Measurements from ENCODE around the gene ZFYVE28.

Gene ZFYVE28

DNA sequence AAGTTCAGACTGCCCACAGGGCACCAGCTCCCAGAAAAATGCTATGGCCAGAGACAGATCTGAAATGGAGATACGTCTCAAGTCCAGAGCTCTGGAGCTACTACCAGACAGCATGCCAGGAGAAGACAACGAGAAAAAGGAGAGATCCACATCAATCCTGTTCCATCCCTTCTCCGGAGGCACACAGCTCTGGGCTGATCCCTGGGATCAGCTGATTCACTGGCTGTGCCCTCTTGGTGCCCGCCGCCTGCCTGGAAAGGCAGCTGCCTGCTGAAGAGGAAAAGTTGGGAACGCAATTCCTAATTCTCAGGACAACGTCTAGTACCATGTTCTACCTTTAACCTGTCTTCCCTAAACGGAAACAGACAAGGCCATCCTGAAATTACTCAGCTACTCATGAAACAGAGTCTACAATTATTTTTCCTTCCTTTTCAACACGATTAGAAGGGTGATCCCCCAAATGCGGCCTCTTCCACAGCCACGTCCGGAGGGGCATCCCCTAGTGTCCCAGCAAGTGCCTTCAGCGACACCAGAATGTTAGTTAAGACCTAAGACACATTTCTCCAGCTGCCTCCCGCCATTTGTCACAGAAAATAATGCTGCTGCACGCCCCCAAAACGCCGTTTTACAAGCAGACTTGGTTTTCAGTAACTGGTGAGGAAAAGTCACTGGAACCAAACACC lies 2.4 kb downstream of the ZFYVE28 start:
- CTCF ChIA-PET = interaction anchor here (0.5 to 1.3 kb wide), 3 partner anchors 104 to 175 kb away, joined by 3 read pairs; no protein-coding TSS in a partner anchor
- peaks cover 7% of the 10 kb centered on the region for H3K36me3 Mint-ChIP-seq
- H3K9me3 Mint-ChIP-seq = no peaks in the 10 kb centered on the region
- H3K4me1 Mint-ChIP-seq = peaks cover 73% of the 10 kb centered on the region
- H3K27ac Mint-ChIP-seq = no peak overlapping the region
- peaks cover 72% of the 10 kb centered on the region for H3K27me3 Mint-ChIP-seq
- no peak for DNase-seq
- H3K4me3 Mint-ChIP-seq = peak overlapping the region; percentile 62

DNA sequence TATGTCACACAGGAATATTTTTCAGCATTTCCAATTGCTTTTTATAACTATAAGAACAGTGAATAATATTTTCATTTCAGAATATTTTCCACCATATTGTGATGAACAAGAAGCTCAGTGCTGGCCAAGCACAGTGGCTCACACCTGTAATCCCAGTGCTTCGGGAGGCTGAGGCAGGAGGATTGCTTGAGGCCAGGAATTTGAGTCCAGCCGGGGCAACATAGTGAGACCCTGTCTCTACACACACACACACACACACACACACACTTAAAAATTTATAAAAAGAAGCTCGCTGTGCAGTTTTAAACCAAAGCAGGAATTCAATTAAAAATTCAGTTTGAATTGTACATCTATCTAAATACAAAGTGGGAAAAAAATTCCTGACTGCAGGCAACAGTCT lies 3.2 kb downstream of the ZFYVE28 start:
- H3K36me3 Mint-ChIP-seq = peaks cover 7% of the 10 kb centered on the region
- no peak for DNase-seq
- no peak overlapping the region for H3K27ac Mint-ChIP-seq
- CTCF ChIA-PET = interaction anchor here (1.1 to 1.3 kb wide), 2 partner anchors 133 to 175 kb away, joined by 3 read pairs; no protein-coding TSS in a partner anchor
- peaks cover 77% of the 10 kb centered on the region for H3K4me1 Mint-ChIP-seq
- peaks cover 65% of the 10 kb centered on the region for H3K27me3 Mint-ChIP-seq
- no peak overlapping the region for H3K4me3 Mint-ChIP-seq
- no peaks in the 10 kb centered on the region for H3K9me3 Mint-ChIP-seq

DNA sequence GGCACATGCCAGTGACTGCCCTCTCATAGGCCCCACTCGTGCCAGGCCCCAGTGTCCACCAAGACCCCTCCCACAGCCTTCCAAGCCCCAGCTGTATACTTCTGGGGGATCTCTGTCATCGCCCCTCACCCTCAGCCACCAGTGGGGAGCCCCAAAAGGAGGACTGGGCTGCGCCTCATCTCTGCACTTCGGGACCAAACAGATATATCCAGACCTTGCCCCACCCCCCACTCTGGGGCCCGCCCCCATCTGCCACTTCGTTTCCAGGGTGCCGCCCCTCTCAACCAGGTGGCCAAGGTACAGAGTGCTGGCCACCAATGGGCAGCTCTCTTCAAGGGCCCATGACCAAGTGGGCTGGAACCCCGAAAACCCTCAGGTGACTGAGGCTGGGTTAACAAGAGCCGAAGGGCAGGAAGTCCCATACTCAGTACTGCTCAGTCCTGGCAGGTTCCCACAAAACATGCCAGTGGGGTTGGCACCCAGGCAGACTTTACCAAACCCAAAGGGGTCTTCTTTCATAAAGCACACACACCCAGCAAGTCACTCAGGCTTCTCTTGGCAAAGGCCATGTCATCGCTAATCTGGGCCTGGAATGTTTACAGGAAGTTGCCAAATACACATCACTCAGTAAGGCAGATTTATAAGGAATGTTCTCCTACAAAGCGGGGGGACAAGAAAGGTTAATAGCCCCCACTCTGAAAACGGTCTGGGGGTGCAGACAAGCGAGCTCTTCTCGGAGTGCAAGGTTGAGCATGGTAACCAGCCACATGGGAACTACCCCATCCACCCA lies 4.4 kb downstream of the ZFYVE28 start:
- H3K27me3 Mint-ChIP-seq = peaks cover 55% of the 10 kb centered on the region
- peaks cover 7% of the 10 kb centered on the region for H3K36me3 Mint-ChIP-seq
- peak overlapping the region; percentile 96 for H3K27ac Mint-ChIP-seq
- H3K9me3 Mint-ChIP-seq = no peaks in the 10 kb centered on the region
- peaks cover 70% of the 10 kb centered on the region for H3K4me1 Mint-ChIP-seq
- CTCF ChIA-PET = interaction anchor here (1.2 to 2.5 kb wide), 5 partner anchors 20 to 194 kb away, joined by 3 to 12 read pairs (median 6); no protein-coding TSS in a partner anchor
- peak; percentile 54 for DNase-seq
- peak overlapping the region; percentile 53 for H3K4me3 Mint-ChIP-seq

DNA sequence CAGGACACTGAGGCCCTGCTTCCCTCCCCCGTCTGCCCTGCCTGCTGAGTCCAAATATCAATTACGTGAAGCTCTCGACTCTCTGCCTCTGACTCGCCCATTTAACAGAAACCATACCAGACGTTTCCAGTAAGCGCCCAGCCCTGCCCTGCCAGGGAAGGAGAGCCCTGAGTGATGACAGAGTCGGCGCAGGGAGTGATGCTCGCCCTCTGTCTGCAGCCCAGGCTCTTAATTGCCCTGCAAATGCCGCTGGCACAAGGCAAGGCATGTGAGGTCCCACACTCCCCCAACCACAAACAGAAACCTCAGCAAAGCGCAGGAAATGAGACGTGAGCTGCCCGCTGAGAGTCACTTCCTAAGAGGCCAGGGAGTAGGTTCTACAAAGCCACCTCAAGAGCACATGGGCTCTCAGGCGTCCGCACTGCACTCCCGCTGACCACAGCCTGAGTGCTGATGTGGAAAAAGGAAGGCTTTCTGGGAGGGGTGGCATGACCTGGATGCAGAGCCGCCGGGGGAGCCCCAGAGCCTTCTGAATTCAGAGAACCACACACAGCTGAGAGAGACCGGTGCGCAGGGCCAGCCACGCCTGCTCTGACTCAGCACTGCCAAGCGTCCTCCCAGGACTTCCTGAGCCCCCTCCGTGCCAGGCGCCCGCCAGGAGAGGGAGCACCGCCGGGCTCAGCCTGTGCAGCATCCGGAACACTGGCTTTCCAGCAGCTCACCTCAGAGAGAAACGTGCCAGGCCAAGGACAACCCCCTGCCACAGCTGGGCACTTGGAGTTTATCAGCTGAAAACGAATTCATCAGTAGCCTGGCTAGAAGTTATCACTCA lies 5.3 kb downstream of the ZFYVE28 start:
- Mint-ChIP-seq H3K27me3 (peaks cover 54% of the 10 kb centered on the region), H3K4me1 (peaks cover 73% of the 10 kb centered on the region), H3K27ac (peak overlapping the region; percentile 96), H3K9me3 (no peaks in the 10 kb centered on the region), H3K36me3 (peaks cover 7% of the 10 kb centered on the region), H3K4me3 (peak overlapping the region; percentile 53)
- CTCF ChIA-PET = interaction anchor here (0.8 to 2.5 kb wide), 10 partner anchors 10 to 193 kb away, joined by 3 to 12 read pairs (median 4); no protein-coding TSS in a partner anchor
- peak; percentile 94 for DNase-seq

DNA sequence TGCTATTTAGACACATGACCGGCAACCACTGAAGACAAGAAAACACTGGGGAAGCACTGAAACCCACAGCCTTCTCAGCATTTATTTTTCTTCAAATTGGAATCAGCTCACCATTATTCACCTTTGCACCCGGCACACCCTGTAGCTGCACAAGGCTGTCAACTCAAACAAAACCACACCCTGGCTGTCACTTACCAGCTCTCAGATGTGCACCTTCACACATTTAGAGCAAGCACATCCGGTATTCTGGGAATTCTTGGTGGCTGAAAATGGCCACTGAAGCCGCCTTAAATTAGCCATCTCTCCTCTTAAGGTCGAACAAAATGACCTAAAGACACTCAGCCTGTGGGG lies 5.9 kb downstream of the ZFYVE28 start:
- peak; percentile 85 for DNase-seq
- H3K36me3 Mint-ChIP-seq = peaks cover 7% of the 10 kb centered on the region
- H3K27me3 Mint-ChIP-seq = peaks cover 54% of the 10 kb centered on the region
- peak overlapping the region; percentile 96 for H3K27ac Mint-ChIP-seq
- peak overlapping the region; percentile 53 for H3K4me3 Mint-ChIP-seq
- no peaks in the 10 kb centered on the region for H3K9me3 Mint-ChIP-seq
- H3K4me1 Mint-ChIP-seq = peaks cover 69% of the 10 kb centered on the region
- CTCF ChIA-PET = interaction anchor here (0.8 to 2.5 kb wide), 8 partner anchors 9 to 192 kb away, joined by 3 to 12 read pairs (median 4); no protein-coding TSS in a partner anchor

DNA sequence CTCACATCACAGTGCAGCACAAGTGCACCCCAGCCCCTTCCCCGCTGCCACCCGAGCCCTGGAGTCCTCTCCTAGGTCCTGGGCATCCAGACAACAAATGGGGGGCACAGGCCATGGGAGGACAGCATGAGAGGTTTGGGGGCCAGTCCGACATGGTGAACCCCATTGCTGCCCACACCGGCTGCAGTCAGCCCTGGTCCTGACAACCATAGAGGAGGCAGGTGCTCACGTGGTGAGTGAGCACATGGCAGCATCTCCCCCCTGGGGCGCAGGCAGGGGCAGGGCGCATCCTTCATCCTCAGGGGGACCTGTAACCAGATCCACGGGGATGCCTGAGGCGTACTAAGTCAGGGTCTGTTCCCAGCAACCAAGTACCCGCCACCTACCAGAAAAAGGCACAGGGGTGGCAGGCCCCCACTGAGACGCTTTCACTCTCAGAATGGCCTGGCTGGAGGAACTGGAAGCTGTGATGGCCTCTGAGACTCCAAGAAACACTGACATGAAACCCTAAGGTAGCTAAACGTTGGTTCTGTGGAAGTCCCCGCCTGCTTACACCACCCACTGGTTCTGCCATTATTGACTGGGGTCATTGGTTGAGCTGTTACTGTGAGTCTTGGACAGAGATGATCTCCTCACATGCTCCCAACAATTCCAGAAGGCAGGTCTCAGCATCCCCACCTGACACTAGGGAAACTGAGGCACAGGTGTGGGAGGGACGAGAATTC lies 6.5 kb downstream of the ZFYVE28 start:
- peaks cover 7% of the 10 kb centered on the region for H3K36me3 Mint-ChIP-seq
- peaks cover 54% of the 10 kb centered on the region for H3K27me3 Mint-ChIP-seq
- peak overlapping the region; percentile 53 for H3K4me3 Mint-ChIP-seq
- DNase-seq = peak; percentile 39
- CTCF ChIA-PET = interaction anchor here (0.8 to 2.5 kb wide), 7 partner anchors 8 to 192 kb away, joined by 3 to 12 read pairs (median 4); no protein-coding TSS in a partner anchor
- H3K9me3 Mint-ChIP-seq = no peaks in the 10 kb centered on the region
- H3K4me1 Mint-ChIP-seq = peaks cover 68% of the 10 kb centered on the region
- H3K27ac Mint-ChIP-seq = peak overlapping the region; percentile 96

DNA sequence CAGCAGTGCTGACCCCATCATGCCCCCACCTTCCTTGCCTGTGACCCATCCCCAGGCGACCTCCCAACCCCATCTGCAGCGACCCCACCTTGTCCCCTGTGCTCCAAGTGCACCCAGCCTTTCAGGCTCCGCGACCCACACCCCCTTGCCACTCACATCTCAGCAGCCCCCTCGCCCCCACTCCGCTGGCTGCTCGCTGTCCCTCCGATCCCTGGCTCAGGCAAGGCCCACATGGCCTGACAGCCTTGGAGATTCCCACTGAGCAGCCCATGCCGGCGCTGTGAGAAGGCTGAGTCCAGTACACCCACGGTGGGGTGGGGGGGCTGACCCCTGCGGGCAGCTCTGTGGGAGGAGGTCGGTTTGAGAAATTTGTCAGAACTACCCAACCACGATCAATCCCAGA lies 9.1 kb downstream of the ZFYVE28 start:
- DNase-seq = no peak
- Mint-ChIP-seq H3K9me3 (no peaks in the 10 kb centered on the region), H3K27ac (no peak overlapping the region), H3K27me3 (peaks cover 43% of the 10 kb centered on the region), H3K4me1 (peaks cover 48% of the 10 kb centered on the region), H3K36me3 (peaks cover 3% of the 10 kb centered on the region), H3K4me3 (no peak overlapping the region)
- CTCF ChIA-PET = no interaction called here

DNA sequence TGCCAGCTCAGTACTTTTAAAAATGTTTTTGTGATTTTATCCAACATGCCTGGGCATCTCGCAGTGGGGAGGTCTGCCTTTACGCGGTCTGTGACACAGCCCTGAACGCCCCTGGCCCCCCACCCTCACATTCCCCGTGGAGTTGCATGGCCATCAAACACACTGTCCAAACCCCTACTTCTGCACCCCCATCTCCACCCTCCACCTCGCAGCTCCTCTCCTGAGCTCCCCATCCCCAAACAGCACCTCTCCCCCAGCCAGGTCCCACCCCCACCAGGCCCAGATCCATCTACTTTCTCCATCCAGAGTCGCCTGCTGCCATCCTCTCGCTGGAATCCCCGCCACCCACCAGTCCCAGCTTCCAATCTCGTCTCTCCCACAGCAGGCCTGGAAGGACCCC lies 9.5 kb downstream of the ZFYVE28 start:
- H3K36me3 Mint-ChIP-seq = no peaks in the 10 kb centered on the region
- H3K4me3 Mint-ChIP-seq = no peak overlapping the region
- no peak overlapping the region for H3K27ac Mint-ChIP-seq
- H3K27me3 Mint-ChIP-seq = peaks cover 39% of the 10 kb centered on the region
- CTCF ChIA-PET = no interaction called here
- DNase-seq = no peak
- H3K9me3 Mint-ChIP-seq = no peaks in the 10 kb centered on the region
- H3K4me1 Mint-ChIP-seq = peaks cover 45% of the 10 kb centered on the region

DNA sequence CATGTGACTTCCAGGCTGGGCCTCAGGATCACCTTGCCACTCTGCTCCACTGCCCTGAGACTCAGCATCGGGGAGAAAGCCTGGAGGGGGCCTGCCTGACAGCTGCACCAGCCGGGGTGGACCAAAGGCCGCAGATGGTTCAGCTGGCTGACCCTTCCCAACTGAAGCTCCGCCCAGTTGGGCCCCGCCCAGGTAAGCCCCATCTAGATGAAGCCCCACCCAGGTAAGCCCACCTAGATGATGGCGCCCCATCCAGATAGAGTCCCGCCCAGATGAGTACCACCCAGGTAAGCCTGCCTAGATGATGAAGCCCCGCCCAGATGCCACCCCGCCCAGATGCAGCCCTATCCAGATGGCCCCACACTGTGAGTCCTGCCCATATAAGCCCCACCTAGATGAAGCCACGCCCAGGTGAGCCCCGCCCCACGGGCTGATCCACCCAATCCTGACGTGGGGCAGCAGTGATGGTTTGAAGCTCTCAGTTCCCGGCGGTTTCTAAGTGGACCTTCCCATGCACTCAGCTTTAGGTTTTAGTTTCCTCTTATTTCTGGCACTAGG lies 10.0 kb downstream of the ZFYVE28 start:
- CTCF ChIA-PET = no interaction called here
- H3K4me1 Mint-ChIP-seq = peaks cover 40% of the 10 kb centered on the region

DNA sequence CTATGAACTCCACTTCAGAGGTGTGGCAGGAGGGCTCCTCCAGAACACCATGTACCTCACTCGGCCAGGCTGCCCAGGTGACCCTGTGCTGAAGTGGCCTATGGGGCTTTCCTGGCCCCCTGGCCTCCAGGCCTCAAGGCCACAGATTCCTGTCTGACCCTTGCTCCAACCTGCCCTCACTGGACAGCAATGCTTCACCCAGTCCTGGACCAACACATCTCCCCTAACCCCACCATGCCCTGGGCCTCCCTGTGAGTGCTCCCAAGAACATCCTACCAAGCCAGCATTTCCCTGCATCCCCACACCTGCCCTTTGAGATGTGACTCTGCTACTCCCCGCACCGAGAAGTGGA lies 10.5 kb downstream of the ZFYVE28 start:
- CTCF ChIA-PET = no interaction called here
- Mint-ChIP-seq H3K9me3 (no peaks in the 10 kb centered on the region), H3K4me3 (no peak overlapping the region), H3K36me3 (no peaks in the 10 kb centered on the region), H3K27me3 (peaks cover 39% of the 10 kb centered on the region), H3K27ac (no peak overlapping the region), H3K4me1 (peaks cover 35% of the 10 kb centered on the region)
- no peak for DNase-seq

More for the DNA sequence above, 10.0 kb downstream of the ZFYVE28 start:
- DNase-seq = no peak
- Mint-ChIP-seq H3K27me3 (peaks cover 38% of the 10 kb centered on the region), H3K27ac (no peak overlapping the region), H3K36me3 (no peaks in the 10 kb centered on the region), H3K4me3 (no peak overlapping the region), H3K9me3 (no peaks in the 10 kb centered on the region)

DNA sequence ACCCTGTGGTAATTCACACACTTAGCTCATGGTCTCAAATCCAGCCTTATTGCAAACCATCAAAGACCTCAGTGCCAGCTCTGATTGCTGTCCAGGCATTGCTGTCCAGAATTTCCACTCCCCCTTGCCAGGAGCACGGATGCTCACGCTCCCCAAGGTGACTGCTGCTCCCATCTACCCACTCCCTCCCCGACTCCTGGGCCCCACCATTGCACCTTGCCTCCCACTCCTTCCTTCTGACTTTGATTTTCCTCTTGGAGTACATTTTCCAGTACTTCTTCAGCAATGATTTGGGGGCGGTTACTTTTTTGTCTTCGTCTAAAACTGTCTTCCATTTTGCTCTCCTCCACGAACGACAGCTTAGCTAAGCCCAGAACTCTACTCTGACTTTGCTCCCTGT lies 11.5 kb downstream of the ZFYVE28 start:
- H3K9me3 Mint-ChIP-seq = no peaks in the 10 kb centered on the region
- H3K4me3 Mint-ChIP-seq = no peak overlapping the region
- H3K4me1 Mint-ChIP-seq = peaks cover 34% of the 10 kb centered on the region
- H3K36me3 Mint-ChIP-seq = no peaks in the 10 kb centered on the region
- no peak for DNase-seq
- H3K27ac Mint-ChIP-seq = no peak overlapping the region
- CTCF ChIA-PET = interaction anchor here (0.8 kb wide), 1 partner anchor 14 kb away, joined by 3 read pairs; no protein-coding TSS in a partner anchor
- peaks cover 50% of the 10 kb centered on the region for H3K27me3 Mint-ChIP-seq

DNA sequence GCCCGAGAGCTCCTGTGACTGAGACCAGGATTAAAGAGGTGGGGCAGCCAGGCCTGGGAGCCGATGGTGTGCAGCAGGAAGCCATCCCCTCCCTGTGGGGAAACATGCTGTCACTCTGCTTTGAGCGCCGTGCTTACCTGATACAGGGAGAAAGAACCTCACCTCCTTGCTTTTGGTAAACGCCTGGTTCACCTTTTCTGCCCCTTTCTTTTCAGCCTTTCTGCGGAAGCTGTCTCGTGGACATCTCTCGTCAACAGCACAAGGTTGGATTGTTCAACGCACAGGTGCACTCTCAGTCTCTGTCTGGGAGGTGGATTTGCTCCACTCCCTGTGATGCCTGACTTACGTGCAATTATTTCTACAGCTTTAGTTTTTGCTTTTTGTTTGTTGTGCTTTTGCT lies 12.0 kb downstream of the ZFYVE28 start:
- no peak overlapping the region for H3K27ac Mint-ChIP-seq

DNA sequence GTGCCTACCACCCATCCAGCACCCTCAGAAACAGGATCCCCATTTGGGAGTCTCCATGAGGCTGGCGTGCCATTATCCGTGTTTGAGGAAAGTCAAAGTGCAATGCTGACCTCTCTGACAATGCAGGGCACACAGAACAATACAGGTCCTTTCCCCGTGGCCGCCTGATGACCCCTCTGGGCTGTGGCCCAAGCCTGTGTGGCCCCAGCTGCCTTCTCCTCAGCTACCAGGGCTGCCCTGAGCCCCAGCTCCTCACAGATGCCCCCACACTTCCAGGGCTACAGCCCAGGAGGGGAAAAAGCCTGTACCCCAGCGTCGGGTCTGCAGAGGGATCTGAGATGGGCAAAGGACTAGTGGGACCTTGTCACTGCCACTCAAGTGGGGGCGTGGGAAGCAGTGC lies 15.5 kb downstream of the ZFYVE28 start:
- DNase-seq = no peak
- peaks cover 62% of the 10 kb centered on the region for H3K27me3 Mint-ChIP-seq
- no peak overlapping the region for H3K27ac Mint-ChIP-seq
- H3K9me3 Mint-ChIP-seq = no peaks in the 10 kb centered on the region
- H3K4me3 Mint-ChIP-seq = no peak overlapping the region
- no peaks in the 10 kb centered on the region for H3K36me3 Mint-ChIP-seq
- CTCF ChIA-PET = interaction anchor here (1.2 to 1.7 kb wide), 4 partner anchors 9 to 183 kb away, joined by 4 to 8 read pairs (median 6); partner anchors contain the start of gene CFAP99
- H3K4me1 Mint-ChIP-seq = peaks cover 24% of the 10 kb centered on the region

More for the DNA sequence above, 12.0 kb downstream of the ZFYVE28 start:
- Mint-ChIP-seq H3K4me3 (no peak overlapping the region), H3K27me3 (peaks cover 52% of the 10 kb centered on the region), H3K36me3 (no peaks in the 10 kb centered on the region), H3K4me1 (peaks cover 34% of the 10 kb centered on the region), H3K9me3 (no peaks in the 10 kb centered on the region)
- DNase-seq = no peak
- CTCF ChIA-PET = interaction anchor here (0.8 kb wide), 1 partner anchor 13 kb away, joined by 3 read pairs; no protein-coding TSS in a partner anchor
